ENCODE data around the gene KIF1C. TPM values are rescaled to one million over a fixed set of nuclear protein-coding genes. Genes with fewer than 3 reads are reported as not detected.
A peak's percentile ranks its signal among the peaks of the same experiment; 100 is the strongest.

KIF1C gene
- total RNA-seq, 1 experiment from 2014 or later: 121 TPM

DNA sequence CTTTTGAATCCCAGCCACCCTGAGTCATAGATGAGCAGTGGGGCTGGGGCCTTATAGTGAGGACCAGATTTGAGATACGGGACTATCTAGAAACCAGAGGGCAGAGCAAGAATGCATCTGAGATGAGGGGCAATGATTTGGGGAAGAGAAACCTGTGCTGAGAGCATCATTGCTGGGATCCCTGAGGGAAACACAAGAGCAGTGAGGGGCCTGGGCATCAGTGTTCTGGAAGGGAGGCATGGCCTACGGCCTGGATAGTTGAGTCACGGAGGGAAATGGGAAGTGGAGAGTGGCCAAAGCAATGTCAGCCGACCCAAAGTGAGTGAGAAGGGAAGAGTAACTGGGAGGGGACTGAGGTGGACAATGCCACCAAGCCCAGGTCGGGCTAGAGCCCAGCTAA is 15.4 kb upstream of the KIF1C start:
- POLR2A ChIA-PET: no interaction called here

DNA sequence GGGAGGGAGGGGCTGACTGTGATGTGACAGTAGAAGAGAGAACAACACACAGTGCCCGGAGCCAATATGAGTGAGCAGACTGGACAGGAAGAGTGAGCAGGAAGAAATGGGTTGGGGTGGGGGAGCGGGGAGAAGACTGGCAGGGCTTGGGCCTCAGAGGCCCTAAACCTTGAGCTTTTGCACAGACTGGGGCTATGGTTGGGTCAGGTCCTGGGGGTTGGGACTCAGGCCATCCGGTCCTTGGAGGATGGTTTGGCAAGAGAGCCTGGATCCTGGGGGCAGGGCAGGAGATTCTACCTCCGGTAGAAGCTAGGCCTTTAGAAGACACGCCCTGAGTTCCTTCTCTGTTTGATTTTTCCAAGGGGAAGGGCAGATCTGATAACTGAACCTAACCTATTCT is 11.3 kb upstream of the KIF1C start:
- Histone ChIP-seq H3K27ac (ENCODE audit: low read depth, low read length) (peak overlapping the region; percentile 84), H3K4me3 (replicated peaks in 1 of 2; ENCODE audit: low read depth in 1 of 2, low read length in 2 of 2) (peak overlapping the region; percentile 72 to 97), H3K79me2 (ENCODE audit: insufficient read depth, low read length) (peaks cover 15% of the 10 kb centered on the region), H2AFZ (ENCODE audit: low read depth, low read length, poor library complexity, severe bottlenecking) (no peak overlapping the region), H4K20me1 (ENCODE audit: insufficient read depth) (no peaks in the 10 kb centered on the region), H3K4me2 (ENCODE audit: low read length) (peak overlapping the region; percentile 99), H3K9ac (ENCODE audit: low read length) (peak overlapping the region; percentile 90), H3K36me3 (ENCODE audit: control insufficient read depth in 1 of 2, insufficient read depth in 2 of 2, low read length in 2 of 2) (peaks cover 2 to 8% of the 10 kb centered on the region in 2 experiments; a peak in 1 of 4 replicates), H3K9me2 (ENCODE audit: insufficient read depth) (no peaks in the 10 kb centered on the region), H3K9me3 (ENCODE audit: control insufficient read depth in 1 of 2, insufficient read depth in 1 of 2, low read depth in 1 of 2, low read length in 2 of 2) (no peaks in the 10 kb centered on the region), H3K4me1 (ENCODE audit: control insufficient read depth in 1 of 2, insufficient read depth in 2 of 2, low read length in 2 of 2) (peaks cover 7 to 24% of the 10 kb centered on the region in 2 experiments), H3K27me3 (ENCODE audit: insufficient read depth, low read length) (no peaks in the 10 kb centered on the region)
- BruUV-seq (replicated peaks): TSS peak; percentile 42
- peak; percentile 46; the same call in 1 of the 2 replicates for TF ChIP-seq POLR2AphosphoS5 (IDR thresholded peaks at IDR 0.05; ENCODE audit: low read depth, low read length)
- TF ChIP-seq, protein P1, sequence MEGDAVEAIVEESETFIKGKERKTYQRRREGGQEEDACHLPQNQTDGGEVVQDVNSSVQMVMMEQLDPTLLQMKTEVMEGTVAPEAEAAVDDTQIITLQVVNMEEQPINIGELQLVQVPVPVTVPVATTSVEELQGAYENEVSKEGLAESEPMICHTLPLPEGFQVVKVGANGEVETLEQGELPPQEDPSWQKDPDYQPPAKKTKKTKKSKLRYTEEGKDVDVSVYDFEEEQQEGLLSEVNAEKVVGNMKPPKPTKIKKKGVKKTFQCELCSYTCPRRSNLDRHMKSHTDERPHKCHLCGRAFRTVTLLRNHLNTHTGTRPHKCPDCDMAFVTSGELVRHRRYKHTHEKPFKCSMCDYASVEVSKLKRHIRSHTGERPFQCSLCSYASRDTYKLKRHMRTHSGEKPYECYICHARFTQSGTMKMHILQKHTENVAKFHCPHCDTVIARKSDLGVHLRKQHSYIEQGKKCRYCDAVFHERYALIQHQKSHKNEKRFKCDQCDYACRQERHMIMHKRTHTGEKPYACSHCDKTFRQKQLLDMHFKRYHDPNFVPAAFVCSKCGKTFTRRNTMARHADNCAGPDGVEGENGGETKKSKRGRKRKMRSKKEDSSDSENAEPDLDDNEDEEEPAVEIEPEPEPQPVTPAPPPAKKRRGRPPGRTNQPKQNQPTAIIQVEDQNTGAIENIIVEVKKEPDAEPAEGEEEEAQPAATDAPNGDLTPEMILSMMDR (IDR thresholded peaks at IDR 0.05 in 2 of 3, conservative IDR thresholded peaks at IDR 0.05 in 1 of 3; ENCODE audit: borderline replicate concordance in 1 of 3, insufficient read depth in 1 of 3, low read depth in 2 of 3, low read length in 2 of 3): no peak
- ATAC-seq: peak; percentile 10
- RAD21 ChIA-PET (ENCODE audit: low non-redundant PET in 1 of 2, low total read pairs in 2 of 2, uncharacterized antibody in 2 of 2, unreplicated experiment in 2 of 2): no interaction called here
- intact Hi-C loops (cut with micrococcal nuclease): loop anchor here (2.0 to 5.0 kb wide), 2 partner anchors 39 to 78 kb away; partner anchors contain the start of gene PFN1
- DNase-seq (ENCODE audit: low read depth, low spot score): no peak
- CTCF ChIA-PET: interaction anchor here (1.1 kb wide), 1 partner anchor 77 kb away, joined by 7 read pairs; no protein-coding TSS in a partner anchor
- POLR2A ChIA-PET: interaction anchor here (1.6 to 1.9 kb wide), 5 partner anchors 11 to 77 kb away, joined by 4 to 16 read pairs (median 7); partner anchors contain the start of genes INCA1, KIF1C, RNF167 and SLC25A11

More for the DNA sequence above, 15.4 kb upstream of the KIF1C start:
- H4K20me1 ChIP-seq (ENCODE audit: insufficient read depth): no peaks in the 10 kb centered on the region
- H3K4me2 ChIP-seq (ENCODE audit: low read length): no peak overlapping the region
- RAD21 ChIA-PET (ENCODE audit: low non-redundant PET in 1 of 2, low total read pairs in 2 of 2, uncharacterized antibody in 2 of 2, unreplicated experiment in 2 of 2): no interaction called here
- H3K9me2 ChIP-seq (ENCODE audit: insufficient read depth): no peaks in the 10 kb centered on the region
- peaks cover 10 to 28% of the 10 kb centered on the region in 2 experiments; a peak in 2 of 4 replicates for H3K36me3 ChIP-seq (ENCODE audit: control insufficient read depth in 1 of 2, insufficient read depth in 2 of 2, low read length in 2 of 2)
- H3K9me3 ChIP-seq (ENCODE audit: control insufficient read depth in 1 of 2, insufficient read depth in 1 of 2, low read depth in 1 of 2, low read length in 2 of 2): no peaks in the 10 kb centered on the region
- CTCF ChIA-PET: no interaction called here
- H3K4me1 ChIP-seq (ENCODE audit: control insufficient read depth in 1 of 2, insufficient read depth in 2 of 2, low read length in 2 of 2): peaks cover 5 to 12% of the 10 kb centered on the region in 2 experiments; a peak in 2 of 4 replicates
- no peak overlapping the region for H3K27ac ChIP-seq (ENCODE audit: low read depth, low read length)
- BruUV-seq (replicated peaks): no TSS peak
- H3K79me2 ChIP-seq (ENCODE audit: insufficient read depth, low read length): peaks cover 15% of the 10 kb centered on the region
- intact Hi-C loops (cut with micrococcal nuclease): no loop called here
- DNase-seq (ENCODE audit: low read depth, low spot score) (no peak), ATAC-seq (no peak)
- H3K9ac ChIP-seq (ENCODE audit: low read length): no peak overlapping the region
- no peaks in the 10 kb centered on the region for H3K27me3 ChIP-seq (ENCODE audit: insufficient read depth, low read length)
- no peak overlapping the region for H3K4me3 ChIP-seq (replicated peaks in 1 of 2; ENCODE audit: low read depth in 1 of 2, low read length in 2 of 2)
- no peak overlapping the region for H2AFZ ChIP-seq (ENCODE audit: low read depth, low read length, poor library complexity, severe bottlenecking)
- TF ChIP-seq YY1 (IDR thresholded peaks at IDR 0.05; ENCODE audit: extremely low read depth, insufficient replicate concordance, low read depth, low read length) (no peak), SP1 (IDR thresholded peaks at IDR 0.05; ENCODE audit: low read depth) (no peak), ELF1 (IDR thresholded peaks at IDR 0.05; ENCODE audit: borderline replicate concordance, low read depth) (no peak), RAD21 (IDR thresholded peaks at IDR 0.05; ENCODE audit: low read depth) (no peak), EGR1 (IDR thresholded peaks at IDR 0.05; ENCODE audit: low read depth) (no peak), EZH2 (IDR thresholded peaks at IDR 0.05) (no peak), SRF (IDR thresholded peaks at IDR 0.05; ENCODE audit: low read depth) (no peak), ZNF274 (IDR thresholded peaks at IDR 0.05; ENCODE audit: low read depth, low read length) (no peak), SIN3A (IDR thresholded peaks at IDR 0.05; ENCODE audit: low read depth) (no peak)
- TF ChIP-seq, protein P1 (IDR thresholded peaks at IDR 0.05 in 2 of 3, conservative IDR thresholded peaks at IDR 0.05 in 1 of 3; ENCODE audit: borderline replicate concordance in 1 of 3, insufficient read depth in 1 of 3, low read depth in 2 of 3, low read length in 2 of 3): no peak
